Kidney glomerular epithelial cell (primary cell): ENCODE data around the gene PTN.
"Not testable (repeated sequence)": the region's sequence is repeated elsewhere in the genome, so short reads cannot be mapped to it uniquely, and the experiment has no call there.

Source experiments
- DNase-seq: peaks from one replicate; lab custom pipeline; 2025; lab: John Stamatoyannopoulos, UW

PTN gene

GRCh38 chr7:137266764-137267163 lies 76.8 kb downstream of the PTN start:
- no peak for DNase-seq

GRCh38 chr7:137265480-137265879 lies 78.1 kb downstream of the PTN start:
- not testable (repeated sequence) for DNase-seq

- DNase-seq, result no peak
Observed at GRCh38 chr7:137262599-137262998, 80.9 kb downstream of the PTN start.

GRCh38 chr7:137258552-137258951 lies 85.0 kb downstream of the PTN start:
- no peak for DNase-seq

- no peak for DNase-seq
Observed at GRCh38 chr7:137254766-137255165, 88.8 kb downstream of the PTN start.

- no peak for DNase-seq
Observed at GRCh38 chr7:137245890-137246289, 97.6 kb downstream of the PTN start.

GRCh38 chr7:137245186-137245585 lies 98.3 kb downstream of the PTN start:
- DNase-seq, result peak; percentile 23

- no peak for DNase-seq
Observed at GRCh38 chr7:137243741-137244140, 99.8 kb downstream of the PTN start.

- no peak for DNase-seq
Observed at GRCh38 chr7:137242616-137243015, 100.9 kb downstream of the PTN start.

GRCh38 chr7:137241655-137242360 lies 101.7 kb downstream of the PTN start:
- DNase-seq, result no peak

- not testable (repeated sequence) for DNase-seq
Observed at GRCh38 chr7:137239186-137239585, 104.3 kb downstream of the PTN start.

GRCh38 chr7:137235434-137235833 lies 108.1 kb downstream of the PTN start:
- DNase-seq, result no peak

GRCh38 chr7:137231167-137231566 lies 112.4 kb downstream of the PTN start:
- no peak for DNase-seq

- no peak for DNase-seq
Observed at GRCh38 chr7:137221467-137221866, 122.1 kb downstream of the PTN start.

- DNase-seq, result no peak
Observed at GRCh38 chr7:137213744-137214143, 129.8 kb downstream of the PTN start.

- no peak for DNase-seq
Observed at GRCh38 chr7:137209151-137209817, 134.2 kb downstream of the PTN start.

- DNase-seq, result no peak
Observed at GRCh38 chr7:137206770-137207169, 136.8 kb downstream of the PTN start.

GRCh38 chr7:137204246-137204645 lies 139.3 kb downstream of the PTN start:
- DNase-seq, result no peak

GRCh38 chr7:137203351-137203750 lies 140.2 kb downstream of the PTN start:
- no peak for DNase-seq

GRCh38 chr7:137196648-137197047 lies 146.9 kb downstream of the PTN start:
- no peak for DNase-seq

- DNase-seq, result no peak
Observed at GRCh38 chr7:137195996-137196395, 147.5 kb downstream of the PTN start.

- DNase-seq, result not testable (repeated sequence)
Observed at GRCh38 chr7:137181619-137182018, 161.9 kb downstream of the PTN start.
